Islet of Langerhans (tissue), 1 donor: Measurements from ENCODE around the gene N4BP2L2.
"Not testable (repeated sequence)": the region's sequence is repeated elsewhere in the genome, so short reads cannot be mapped to it uniquely, and the experiment has no call there.

ENCODE experiments used
- FAIRE-seq: peaks from one replicate; lab custom pipeline; 2011; peaks lifted over from hg19 to GRCh38; lab: Jason Lieb, UNC

N4BP2L2 gene

DNA sequence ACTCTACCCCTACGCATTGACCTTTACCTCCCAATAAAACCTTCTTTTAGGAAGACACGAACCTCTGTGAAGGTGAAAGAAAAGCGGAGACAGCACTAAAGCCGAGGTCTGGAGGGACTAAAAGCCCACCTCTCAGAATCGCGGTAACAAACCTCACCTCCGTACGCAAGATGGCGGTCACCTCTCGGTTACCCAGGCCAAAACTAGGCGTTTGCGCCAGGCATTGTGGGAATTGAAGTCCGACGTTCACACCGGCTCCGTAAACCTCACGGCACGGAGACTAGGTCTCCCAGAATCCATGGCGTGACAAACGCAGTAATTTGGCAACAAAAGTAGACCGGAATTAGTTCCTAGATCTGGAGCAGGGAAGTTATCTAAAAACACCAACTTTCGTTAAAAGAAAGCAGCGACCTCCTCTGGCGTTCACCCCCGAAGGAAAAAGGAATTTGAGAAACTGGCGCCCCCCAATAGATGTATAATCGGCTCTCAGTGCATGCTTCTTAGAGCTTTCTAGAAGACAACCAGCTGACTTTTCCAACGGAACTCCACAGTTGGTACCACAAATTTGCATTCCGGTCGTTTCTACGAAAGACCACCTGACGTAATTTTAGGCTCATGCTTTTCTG lies at the start of gene N4BP2L2:
Gene N4BP2L2, minus strand, starts transcription at position 175 of the 626 bp plus-strand sequence. CDS start 1,768 bp downstream, outside the sequence.
- FAIRE-seq = peak; percentile 99

DNA sequence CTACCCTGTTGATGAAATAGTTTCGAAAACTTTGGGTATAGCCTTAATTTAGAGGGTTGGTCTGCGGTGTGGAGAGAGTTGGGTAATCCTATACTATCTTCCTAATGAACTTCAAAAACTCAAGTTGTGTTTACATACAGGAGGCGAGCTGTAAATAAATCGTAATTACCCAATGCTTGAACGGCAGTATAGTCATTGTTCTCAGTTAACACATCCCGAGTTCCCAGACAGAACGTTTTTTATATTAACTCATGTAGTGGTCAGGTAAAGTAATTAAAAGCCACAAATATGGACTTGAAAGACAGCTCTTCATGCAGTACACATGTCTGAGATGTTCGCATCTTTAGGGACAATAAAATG lies 49.2 kb upstream of the N4BP2L2 start:
- FAIRE-seq = no peak

DNA sequence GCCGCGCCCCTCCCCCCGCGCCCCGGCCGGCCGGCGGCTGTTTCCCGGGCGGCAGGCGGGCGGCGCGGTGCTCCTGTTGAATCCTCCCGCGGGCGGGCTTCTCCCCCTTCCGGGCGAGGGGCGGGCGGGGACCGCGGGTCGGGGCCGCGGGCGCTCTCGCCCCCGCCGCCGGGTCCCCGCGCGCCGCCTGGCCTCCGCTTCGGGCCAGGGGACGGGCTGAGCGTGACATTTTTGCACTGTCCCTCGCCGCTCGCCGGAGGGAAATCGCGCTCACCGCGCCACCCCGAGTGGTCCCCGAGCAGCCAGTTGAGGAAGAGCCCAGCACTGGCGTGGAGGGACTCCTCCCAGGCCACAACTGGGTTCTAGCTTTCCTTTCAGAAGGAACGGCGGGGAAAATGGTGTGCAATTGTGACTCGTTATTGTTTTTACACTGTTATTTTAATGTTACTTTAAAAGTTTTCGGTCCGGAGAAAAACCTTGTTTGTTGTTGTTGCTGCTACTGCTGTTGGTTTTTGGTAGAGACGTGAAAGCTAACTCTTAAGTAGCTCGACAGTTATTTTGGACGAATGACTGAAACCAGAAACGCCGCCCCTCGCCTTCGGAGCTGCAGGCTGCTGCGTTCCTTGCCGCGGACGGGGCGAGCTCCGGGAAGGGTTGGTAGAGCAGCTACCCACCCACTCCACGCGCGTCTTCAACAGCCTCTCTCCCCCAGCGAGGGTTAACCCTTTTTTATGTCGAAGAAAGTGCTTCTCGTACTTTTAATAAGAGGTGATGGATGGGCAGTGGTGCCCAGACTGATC lies 48.6 kb upstream of the N4BP2L2 start:
- FAIRE-seq = no peak

DNA sequence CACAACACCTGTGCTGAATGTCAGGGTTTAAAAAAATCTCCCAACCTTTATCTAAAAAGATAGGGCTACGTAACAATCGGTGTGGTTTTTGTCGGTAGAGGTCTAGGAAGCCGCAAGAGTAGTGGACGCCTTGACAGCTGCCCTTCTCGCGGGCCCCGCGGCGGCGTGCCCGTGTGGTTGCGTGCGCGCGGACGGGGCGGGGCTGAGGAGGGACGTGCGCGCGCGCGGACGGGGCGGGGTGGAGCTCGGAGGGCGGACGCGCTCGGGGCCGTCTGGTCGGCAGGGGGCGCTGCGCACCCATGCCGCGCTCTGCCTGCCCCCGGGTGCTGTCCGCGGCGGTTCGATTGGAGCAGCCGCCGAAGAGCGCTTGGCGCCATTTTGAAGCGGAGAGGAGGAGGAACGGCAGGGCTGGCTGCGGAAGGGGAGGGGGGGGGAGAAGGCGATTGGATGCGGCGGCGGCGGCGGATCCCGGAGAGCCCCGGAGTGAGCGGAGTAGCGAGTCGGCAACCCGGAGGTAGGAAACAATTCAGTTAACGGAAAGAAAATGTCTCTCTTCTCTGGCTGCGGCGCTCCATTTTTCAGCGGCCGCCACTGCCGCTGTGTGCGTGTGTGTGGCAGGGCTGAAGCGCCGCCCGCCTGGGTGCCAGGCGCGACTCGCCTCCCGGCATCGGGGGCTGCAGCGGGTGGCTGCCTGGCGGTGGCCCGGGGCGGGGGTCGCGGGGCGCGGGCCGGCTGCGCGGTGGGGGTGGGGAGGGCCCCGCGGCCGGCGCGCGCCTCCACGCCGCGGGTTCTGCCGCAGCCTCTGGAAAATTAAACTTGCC lies 47.7 kb upstream of the N4BP2L2 start, which contains the start of gene PDS5B:
Gene PDS5B, plus strand, starts transcription at position 373 of the 821 bp plus-strand sequence. CDS start 62,321 bp downstream, outside the sequence.
- no peak for FAIRE-seq

DNA sequence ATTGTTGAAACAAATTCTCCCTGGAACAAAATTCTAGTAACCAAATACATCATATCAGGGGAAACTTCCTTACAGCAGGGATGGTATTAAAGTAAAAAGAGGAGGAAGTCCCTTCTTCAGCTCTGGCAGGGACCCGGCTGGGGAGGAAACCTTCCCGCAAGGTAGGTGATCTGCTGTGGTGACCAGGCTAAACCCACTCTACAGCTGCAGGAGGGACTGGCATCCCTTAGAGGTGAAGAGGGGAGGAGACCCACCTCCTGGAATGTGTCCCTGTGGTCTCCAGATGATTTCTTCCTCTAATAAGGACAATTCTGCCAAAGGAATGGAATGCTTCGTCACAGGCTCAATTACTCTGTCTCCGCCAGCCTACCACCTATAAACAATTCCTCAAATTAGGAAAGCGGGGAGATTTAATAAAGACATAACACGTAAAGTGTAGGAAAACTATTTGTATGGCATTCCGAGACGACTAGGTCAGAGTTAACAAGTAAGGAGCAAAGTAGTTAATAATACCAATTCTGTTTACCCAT lies 47.0 kb upstream of the N4BP2L2 start:
- peak; percentile 24 for FAIRE-seq

DNA sequence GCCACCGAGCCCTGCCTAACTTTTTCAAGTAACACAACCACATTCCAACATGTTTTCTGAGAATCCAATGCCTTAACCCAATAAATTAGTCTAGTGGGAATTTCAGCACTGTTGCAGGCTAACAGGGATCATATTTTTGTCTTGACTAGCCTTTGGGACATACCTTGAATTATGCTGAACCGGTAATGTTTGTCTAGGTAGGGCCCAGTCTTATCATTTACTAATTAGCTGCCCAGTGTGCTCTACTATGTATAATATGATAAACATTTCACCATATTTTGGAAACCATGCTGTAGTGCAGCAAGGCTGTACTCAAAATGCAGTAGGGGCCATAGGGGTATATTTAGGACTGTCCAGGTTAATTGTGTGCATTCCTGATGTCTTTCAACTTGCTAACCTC lies 44.4 kb upstream of the N4BP2L2 start:
- FAIRE-seq = no peak

DNA sequence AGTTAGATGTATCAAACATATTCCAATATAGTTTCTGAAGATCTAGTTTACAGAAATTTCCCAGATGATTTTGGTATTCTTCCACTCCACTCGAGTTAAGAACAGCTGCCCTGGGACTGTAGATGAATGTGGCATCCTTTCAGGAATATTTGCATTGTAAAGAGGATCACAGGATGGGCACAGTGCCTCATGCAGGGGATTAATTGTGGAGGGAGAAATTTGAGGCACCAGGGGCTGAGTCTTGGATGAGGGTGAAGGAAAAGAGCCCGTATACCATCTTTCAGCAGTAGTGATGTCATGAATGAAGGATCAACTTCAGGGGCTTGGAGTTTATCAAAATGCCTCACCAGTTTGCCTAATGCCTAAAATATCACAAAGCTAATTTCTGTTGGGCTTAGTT lies 43.7 kb upstream of the N4BP2L2 start:
- no peak for FAIRE-seq

DNA sequence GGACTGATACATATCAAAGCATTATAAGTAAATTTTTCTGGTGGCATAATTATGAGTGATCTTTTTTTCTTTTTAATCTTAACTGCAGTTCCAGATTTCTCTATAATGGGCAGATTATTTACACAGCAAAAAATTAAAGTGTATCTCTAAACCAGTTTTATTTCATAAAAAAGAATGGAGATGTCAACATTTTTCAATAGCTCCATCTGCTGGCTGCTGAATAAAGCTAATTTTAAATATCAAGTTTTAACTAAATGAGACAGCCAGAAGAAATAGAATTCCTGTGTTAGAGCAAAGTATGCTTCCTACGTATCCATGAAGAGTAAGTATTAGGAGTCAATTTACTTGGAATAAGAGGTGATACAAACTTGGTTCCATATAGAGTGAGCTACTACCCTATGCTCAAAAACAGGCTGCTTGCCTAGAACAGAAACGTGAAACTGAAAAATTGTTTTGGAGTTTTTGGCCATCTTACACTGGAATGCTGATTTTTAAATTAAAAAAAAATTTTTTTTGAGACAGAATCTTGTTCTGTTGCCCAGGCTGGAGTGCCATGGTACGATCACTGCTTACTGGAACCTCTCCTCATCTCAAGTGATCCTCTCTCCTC lies 42.7 kb upstream of the N4BP2L2 start:
- FAIRE-seq = peak; percentile 100

DNA sequence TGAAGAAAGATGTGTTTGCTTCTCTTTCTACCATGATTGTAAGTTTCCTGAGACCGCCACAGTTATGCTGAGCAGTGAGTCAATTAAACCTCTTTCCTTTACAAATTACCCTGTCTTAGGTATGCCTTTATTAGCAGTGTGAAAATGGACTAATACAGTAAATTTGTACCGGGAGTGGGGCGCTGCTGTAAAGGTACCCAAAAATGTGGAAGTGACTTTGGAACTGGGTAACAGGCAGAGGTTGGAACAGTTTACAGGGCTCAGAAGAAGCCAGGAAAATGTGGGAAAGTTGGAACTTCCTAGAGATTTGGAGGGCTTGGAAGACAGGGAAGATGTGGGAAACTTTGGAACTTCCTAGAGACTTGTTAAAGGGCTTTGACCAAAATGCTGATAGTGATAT lies 38.4 kb upstream of the N4BP2L2 start:
- no peak for FAIRE-seq

DNA sequence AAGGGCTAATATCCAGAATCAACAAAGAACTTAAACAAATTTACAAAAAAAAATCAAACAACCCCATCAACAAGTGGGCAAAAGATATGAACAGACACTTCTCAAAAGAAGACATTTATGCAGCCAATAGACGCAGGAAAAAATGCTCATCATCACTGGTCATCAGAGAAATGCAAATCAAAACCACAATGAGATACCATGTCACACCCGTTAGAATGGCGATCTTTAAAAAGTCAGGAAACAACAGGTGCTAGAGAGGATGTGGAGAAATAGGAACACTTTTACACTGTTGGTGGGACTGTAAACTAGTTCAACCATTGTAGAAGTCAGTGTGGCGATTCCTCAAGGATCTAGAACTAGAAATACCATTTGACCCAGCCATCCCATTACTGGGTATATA lies 37.1 kb upstream of the N4BP2L2 start:
- FAIRE-seq = not testable (repeated sequence)

DNA sequence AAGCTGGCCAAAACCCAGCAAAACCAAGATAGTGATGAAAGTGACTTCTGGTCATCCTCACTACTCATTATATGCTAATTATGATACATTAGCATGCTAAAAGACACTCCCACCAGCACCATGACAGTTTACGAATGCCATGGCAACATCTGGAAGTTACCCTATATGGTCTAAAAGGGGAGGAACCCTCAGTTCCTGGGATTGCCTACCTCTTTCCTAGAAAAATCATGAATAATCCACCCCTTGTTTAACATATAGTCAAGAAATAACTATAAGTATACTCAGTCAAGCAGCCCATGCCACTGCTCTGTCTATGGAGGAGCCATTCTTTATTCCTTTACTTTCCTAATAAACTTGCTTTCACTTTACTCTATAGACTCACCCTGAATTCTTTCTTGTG lies 22.2 kb upstream of the N4BP2L2 start:
- FAIRE-seq = not testable (repeated sequence)

DNA sequence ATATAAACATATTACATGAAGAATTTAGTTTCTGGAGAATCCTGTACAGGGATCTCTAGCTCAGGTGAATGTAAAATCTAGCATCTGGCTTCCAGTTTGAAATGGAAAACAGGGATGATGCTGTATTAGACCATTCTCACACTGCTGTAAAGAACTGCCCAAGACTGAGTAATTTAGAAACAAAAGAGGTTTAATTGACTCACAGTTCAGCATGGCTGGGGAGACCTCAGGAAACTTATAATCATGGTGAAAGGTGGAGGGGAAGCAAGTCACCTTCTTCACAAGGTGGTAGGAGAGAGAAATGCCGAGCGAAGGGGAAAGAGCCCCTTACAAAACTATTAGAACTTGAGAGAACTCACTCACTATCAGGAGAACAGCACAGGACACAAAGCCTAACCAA lies 17.0 kb upstream of the N4BP2L2 start:
- no peak for FAIRE-seq

DNA sequence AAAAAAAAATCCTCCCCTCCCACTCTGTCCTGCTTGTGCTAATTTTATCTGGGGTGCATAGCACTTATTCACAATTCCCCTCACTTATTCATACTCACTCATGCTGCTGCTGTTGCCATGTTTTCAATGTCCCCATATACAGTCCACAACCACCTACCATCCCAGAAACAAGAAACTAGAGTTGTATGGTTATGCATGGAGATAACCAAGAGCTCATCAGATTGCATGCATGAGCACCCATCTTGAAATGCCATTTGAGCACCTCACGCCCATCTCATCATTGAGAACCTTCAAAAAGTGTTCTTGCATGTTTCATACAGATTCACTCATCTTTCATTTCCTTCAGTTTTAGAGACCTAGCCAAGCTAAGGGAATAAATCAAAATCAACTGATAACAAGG lies 15.1 kb upstream of the N4BP2L2 start:
- FAIRE-seq = no peak

DNA sequence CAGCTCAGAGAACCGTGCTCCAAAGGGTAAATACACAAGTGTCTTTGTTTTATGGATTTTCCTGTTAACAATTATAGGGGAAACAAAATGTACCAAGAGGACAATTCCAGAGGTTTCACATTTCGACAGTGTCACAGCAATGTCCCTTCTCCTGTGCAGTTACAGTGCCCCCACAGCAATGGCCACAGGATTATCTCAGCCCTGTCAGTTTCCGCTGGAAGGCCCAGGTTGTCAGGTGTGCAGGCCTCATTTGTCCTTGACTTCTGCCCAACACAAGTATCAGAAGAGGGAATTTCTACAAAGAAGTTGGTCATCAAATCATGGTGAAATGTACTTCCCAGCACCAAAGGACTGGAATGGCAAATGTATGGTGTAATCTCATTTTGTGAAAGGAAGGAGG lies 11.2 kb upstream of the N4BP2L2 start:
- no peak for FAIRE-seq

DNA sequence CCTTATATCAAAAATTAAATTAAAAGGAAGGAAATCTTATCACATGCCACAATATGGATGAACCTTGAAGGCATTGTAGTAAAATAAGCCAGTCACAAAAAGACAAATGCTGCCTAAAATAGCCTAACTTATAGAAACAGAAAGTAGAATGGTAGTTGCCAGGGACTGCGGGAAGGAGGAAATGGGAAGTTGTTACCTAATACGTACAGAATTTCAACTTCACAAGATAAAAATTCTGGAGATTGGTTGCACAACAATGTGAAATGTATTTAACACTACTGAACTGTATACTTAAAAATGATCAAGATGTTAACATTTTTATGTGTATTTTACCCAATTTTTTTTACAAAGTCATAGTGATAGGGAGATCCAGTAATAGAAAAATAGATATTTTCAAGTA lies 10.2 kb upstream of the N4BP2L2 start:
- no peak for FAIRE-seq

DNA sequence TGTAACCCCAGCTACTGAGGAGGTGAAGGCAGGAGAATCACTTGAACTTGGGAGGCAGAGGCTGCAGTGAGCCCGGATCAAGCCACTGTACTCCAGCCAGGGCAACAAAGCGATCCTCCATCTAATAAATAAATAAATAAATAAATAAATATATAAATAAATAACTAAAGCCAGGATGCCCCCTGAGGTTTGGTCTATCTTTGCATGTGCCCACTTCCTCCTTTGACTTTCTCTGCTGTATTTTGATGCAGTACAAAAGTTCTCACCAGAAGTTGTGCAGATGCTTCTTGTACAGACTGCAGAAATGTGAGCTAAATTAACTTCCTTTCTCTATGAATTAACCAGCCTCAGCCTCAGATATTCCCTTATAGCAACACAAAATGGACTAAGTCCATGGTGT lies 6.5 kb upstream of the N4BP2L2 start:
- no peak for FAIRE-seq

DNA sequence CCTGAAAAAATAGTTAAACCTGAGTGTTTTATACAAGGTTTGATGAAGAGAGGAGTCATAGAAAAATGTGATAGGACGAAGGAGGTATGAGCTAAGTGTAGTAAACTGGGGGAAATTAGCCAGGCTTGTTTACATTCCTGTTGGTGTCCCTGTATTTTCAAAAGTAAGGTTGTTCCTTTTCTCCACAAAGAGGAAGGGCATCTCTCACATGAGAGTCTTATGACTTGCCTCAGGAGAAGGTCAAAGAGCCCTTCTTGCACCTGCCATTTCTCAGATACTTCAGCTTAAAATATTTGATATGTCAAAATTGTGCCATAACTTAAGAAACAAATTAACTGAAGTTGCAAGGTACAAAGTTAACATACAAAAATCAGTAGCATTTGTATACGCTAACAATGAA lies 3.6 kb upstream of the N4BP2L2 start:
- FAIRE-seq = no peak

DNA sequence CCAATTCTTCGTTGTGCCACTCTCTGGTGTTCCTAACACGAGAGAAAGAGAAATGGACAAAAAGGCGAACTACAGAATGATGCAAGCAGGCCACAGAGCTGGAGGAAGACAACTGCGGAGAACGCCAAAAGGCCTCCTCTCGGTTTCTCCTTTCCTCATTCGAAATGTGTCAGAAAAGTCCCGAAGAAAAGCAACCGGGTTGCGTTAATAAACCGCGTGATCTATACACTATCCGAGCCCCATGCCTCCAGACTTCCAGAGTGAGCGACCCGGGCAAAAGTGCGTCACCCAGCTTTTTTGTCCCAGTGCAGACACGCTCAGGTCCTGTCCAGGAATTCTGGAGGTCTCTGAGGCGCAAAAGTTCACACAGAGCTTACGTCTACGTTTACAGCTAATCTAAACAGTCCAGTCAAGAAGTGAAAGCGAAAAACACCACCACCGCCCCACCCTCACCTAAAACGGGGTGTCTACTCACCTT lies 413 bp downstream of the N4BP2L2 start:
- FAIRE-seq = no peak

DNA sequence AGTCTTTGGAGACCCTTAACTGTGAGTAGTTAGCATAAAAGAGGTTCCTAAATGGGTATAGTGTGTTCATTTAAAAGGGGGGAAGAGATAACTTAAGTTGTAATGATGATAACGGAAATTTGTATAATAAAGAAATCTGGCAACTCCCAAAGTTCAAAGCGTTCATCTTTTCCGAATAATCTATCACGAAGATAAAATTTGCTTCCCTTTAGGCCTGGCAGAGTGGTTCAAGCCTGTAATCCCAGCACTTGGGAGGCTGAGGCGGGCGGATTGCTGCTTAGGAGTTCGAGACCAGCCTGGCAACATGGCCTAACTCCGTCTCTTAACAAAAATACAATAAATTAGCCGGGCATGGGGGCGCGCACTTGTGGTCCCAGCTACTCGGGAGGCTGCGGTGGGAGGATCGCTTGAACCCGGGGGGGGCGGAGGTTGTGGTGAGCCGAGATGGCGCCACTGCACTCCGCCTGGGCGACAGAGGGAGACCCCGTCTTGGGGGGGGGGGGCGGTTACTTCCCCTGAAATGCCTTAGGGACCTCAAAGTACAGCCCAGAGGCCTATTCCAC lies 934 bp downstream of the N4BP2L2 start:
- no peak for FAIRE-seq

DNA sequence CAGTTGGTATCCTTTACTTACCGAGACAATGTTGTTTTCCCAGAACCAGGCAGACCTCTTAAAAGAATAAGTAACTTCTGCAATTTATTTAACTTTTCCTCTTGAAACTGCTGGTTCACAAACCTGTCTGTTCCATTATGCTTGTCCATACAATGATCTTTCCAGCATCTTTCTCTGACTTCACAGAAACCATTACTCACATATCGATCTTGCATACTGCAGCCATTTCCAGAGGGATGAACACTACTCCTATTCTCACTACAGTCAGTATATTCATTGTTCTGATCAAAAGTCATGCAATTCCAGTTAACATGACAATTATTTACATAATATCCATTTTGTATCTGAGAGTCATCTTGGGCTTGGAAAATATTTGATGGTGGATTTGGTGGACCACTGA lies 2.8 kb downstream of the N4BP2L2 start:
- peak; percentile 73 for FAIRE-seq

DNA sequence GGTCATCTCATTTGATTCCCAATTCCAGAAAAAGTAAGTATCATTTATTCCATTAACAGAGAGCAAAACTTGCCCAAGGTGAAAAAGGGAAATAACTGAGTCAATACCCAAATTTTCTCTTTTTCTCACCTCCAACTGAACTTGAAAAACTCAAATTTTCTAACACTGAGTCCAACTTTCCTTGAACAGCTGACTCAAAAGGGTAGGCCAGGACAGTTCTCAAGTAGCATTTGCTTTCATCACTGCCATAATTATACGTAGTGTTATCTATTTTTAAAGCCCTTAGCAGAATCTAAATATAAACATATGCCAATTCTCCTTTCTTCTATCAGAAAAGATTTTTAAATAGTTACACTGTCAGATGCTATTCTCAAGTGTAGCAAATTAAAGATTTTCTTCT lies 3.5 kb downstream of the N4BP2L2 start:
- FAIRE-seq = no peak

DNA sequence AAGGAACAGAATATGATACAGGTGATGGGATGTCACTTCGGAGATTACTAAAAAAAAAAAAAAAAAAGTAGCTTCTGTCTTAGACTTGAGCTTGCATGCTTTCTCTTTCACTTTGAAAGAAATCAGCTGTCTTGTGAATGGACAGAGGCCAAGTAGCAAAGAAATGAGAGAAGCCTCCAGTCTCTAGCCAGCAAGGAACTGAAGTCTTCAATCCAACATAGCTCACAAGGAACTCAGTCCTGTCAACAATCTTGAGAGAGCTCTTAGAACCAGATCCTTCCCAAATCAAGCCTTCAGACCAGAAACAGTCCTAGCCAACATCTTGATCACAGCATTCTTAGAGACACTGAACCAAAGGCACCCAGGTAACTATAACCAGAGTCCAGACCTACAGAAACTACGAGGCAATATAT lies 7.7 kb downstream of the N4BP2L2 start:
- FAIRE-seq = no peak
